HG03139 (cell line): Measurements from ENCODE around the gene KIF26B.
"Not testable (repeated sequence)": the region's sequence is repeated elsewhere in the genome, so short reads cannot be mapped to it uniquely, and the experiment has no call there.

ENCODE experiments used
- ATAC-seq: cut with Tn5 transposase; IDR thresholded peaks from one replicate; pipeline ENCODE4 v1.9.1; 2021; ENCODE audit not compliant: unreplicated experiment

The KIF26B gene

DNA sequence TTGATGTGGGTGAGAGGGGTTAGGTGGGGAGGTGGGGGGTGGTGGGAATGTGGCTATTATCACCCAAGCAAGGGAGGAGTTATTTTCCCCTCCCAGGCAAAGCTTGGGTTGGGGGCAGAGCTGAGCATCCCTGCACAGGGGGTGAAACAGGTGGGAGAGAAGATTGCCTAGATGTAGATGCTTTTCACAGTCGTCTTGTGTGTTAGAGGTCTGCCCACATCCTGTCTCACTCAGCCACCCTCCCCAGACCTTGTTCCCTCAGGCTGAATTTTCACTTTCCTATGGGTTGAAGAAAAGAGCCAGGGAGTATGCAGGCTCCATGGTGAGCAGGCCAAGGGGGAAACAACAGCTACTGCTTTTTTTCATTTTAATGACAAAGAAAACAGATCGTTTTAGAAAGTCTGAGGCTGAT is 223.5 kb downstream of the KIF26B start:
- ATAC-seq, result no peak

DNA sequence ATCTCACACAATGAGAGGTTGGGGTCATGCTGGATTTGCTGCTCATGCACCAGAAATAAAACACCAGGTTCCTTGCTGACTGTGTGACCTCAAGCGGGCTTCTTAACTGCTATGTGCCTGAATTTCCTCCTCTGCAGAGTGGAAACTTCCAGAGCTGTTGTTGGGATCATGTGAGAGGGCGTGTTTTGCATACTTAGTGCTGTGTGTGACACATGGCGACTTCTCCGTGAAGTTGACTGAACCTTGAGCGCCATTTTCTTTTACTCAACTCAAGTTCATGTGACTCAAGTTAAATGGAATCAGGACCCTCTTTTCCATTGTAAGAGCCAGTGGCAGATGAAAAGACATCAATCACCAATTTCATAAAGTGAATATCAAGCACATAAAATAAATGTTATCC is 224.0 kb downstream of the KIF26B start:
- ATAC-seq, result no peak

DNA sequence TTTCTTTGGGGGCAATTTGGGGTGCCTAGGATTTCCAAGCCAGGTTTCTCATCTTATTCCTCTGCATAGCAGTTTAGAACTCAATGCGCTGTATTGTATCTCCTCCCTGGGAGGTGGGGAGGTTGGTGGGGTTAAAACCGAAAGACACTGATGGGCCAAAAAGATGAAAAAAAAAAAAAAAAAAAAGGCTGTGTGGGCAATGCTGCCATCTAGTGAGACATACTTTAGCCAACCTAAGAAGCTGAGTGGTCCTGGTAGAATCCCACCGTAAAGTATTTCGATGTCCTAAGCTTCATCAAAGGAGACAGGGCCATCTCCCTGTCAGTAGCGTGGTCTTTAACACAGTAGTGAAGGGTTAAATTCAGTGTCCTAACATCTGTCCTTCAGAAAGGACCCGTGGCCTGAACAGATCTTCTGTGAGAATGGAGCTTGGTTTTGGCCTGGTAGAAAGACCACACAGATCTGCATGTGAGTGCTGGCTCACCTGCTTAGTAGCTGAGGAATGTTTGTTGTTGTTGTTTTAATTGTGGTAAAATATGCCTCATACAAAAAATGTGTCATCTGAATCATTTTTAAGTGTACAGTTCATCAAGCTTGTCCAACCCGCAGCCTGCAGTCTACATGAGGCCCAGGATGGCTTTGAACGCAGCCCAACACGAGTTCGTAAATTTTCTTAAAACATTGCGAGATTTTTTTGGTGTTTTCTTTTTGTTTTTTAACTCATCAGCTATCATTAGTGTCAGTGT is 226.2 kb downstream of the KIF26B start:
- no peak for ATAC-seq

DNA sequence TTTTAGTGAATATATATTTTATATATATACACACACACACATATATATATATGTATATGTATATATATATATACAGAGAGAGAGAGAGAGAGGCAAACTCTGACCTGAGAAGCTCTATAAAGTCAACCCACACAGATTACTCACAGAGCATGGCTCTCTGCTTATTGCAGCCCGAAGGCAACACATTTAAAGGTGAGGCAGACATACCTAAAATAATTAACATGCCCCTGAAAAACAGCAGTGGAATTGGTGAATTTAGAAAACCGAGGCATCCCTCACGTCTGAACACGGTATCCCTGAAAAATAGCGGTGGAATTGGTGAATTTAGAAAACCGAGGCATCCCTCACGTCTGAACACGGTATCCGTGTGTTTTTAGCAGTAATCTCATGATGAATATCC is 228.2 kb downstream of the KIF26B start:
- no peak for ATAC-seq

- ATAC-seq, result no peak
Measured at GRCh38 chr1:245383396-245384330, 228.9 kb downstream of the KIF26B start.

GRCh38 chr1:245386297-245386971 is 231.6 kb downstream of the KIF26B start:
- ATAC-seq, result no peak

DNA sequence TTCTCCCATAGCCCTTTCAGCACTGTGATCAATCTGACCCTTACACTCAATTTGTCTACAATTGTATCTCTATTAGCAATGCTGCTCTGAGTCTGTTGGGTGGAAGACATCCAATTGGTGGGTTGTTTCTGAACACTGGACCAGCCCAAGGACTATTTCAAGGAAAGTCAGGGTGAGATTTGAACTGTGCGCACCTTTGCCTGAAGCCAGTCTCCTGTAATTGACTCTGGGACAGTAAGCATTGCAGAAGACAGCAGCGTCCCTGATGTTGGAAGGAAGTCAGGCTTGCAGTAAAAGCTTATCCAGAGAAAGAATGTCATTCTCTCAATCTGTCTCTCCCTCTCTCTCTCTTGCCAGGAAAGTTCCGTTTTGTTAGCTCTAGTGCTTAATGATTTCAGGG is 233.9 kb downstream of the KIF26B start:
- ATAC-seq, result no peak

- ATAC-seq, result no peak
Measured at GRCh38 chr1:245389873-245390272, 235.1 kb downstream of the KIF26B start.

DNA sequence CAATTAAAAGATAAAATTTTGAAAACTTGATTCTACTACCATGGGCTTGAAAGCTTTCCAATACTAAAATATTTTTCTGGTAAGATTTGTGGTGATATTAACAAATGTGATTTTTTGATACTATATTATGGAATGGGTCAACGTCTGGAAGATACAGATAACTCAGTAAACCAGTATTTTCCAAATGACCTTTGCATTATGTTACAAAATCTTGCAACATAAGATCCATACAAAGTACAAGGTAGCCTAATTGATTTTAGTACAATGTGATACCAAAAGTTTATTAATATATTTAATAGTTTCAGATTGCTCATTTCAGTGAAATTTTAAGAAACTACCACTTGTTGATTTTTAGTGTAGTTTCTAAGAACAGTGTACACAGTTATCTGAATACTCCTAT is 236.2 kb downstream of the KIF26B start:
- no peak for ATAC-seq

DNA sequence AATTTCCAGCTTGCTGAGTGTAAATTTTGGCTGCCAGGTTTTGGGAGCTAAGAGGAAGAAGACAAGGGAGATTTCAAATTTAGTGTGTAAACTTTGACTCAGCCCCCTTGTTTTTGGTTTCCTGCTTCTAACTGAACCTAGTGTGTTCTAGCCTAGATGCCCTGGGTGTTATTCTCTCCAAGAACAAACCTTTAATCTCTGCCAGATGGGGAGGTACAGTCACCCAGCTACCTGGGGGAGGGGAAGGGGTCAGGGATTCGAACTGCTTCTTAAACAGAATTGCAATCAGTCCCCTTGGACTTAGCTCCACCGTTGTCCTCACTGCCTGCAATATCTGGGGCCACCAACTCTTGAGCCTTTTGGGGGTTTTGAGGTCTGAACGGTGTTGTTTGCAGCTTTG is 238.9 kb downstream of the KIF26B start:
- ATAC-seq, result no peak

DNA sequence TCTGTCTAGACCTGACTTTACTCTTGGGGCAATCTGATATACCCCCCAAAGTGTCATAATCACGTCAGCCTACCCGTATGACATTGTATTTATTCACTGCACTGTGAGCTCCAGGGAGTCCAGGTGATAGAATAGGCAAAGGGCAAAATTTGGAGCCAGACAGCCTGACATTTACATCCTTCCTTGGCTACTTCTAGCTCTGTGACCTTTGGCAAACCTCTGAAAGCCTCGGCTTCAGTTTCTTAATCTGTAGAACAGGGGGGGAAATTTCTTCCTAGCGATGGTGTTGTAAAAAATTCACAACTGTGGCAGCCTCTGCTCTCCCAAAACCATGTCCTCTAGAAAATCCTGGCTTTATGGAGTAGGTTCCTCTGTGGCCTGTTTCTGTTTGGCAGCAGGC is 240.9 kb downstream of the KIF26B start:
- ATAC-seq, result no peak

DNA sequence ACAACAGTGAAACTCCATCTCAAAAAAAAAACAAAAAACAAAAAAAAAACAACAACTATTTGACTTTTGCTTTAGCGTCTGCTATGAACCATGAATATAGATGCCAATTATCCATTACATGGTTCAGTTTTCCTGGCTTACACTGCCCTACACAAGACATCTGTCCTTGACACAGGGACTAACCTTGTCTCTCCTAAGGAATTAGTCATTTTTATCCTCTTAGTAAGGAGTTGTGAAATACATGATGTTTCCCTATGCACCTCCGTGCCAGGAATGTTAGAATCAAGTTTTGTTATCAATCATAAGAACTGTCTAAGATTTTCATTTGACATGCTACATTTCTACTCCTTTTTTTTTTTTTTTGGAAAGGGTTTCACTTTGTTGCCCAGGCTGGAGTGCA is 241.8 kb downstream of the KIF26B start:
- no peak for ATAC-seq

GRCh38 chr1:245397771-245398170 is 243.0 kb downstream of the KIF26B start:
- ATAC-seq, result no peak

DNA sequence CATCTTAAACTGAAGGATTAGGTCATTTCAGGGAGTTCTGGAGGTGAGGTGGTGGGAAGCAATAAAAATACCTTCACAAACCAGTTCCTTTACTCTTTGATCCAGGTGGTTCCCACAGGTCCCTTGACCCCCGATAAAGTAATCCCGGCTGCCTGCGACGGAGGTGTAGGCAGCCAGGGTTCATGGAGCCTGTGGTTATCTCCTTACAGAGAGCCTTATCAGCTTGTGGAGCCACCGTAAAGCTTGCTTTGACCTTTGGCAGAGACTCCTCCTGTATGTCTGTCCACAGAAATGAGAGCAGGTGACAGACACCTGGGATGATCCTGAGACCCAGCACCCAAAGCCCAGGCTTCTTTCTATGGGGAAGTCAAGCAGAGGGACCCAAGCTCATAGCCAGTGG is 243.4 kb downstream of the KIF26B start:
- ATAC-seq, result no peak

DNA sequence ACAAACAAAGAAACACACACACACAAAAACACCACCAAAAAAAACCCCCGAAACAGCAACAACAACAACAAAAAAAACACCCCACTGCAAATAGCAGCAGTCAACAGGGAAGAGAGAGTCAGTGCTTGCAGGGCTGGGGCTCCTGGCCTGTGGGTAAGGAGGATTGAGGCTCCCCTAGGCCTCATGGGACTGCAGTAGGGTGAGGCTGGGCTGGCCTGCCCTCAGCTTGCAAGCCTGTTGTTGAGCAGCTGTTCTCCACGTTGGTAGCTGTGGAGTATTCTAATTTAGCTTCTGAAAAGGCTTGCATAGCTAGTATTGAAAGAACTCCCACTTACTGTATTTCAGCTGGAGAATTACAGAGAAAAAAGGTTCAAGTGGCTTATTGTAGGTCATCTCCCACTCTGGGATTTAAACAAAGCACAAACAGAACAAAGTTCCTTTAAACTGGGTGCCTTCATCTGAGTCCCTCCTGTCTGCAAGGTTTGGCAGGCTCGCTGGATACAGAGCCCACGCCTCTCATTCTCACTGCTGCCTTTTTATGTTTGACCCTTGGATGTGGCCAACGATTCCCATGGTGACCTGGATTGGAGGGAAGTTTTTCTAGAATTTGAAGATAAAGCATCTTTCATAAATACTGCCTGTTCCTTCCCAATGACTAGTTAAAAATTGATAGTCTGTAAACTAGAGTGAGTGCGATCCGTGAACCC is 247.2 kb downstream of the KIF26B start:
- no peak for ATAC-seq

- ATAC-seq, result not testable (repeated sequence)
Measured at GRCh38 chr1:245402998-245403397, 248.2 kb downstream of the KIF26B start.

- ATAC-seq, result no peak
Measured at GRCh38 chr1:245404527-245404926, 249.7 kb downstream of the KIF26B start.

DNA sequence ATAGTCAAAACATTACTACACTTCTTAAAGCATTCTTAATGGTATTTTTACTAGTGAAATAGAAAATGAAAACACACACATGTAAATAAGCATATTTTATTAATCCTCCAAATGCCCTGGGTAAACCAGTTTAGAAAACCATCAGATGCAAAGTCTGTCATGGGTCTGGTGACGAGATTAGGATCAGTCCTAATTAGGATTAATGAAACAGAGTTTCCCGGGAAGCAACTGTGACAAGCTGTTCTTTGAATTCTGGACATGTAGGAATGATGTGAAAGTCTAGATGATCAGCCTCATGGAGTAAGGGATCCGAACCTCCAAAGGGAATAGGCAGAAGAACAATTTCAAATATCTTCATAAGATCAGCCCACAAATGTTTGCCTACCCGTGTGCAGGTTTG is 250.2 kb downstream of the KIF26B start:
- no peak for ATAC-seq

- no peak for ATAC-seq
Measured at GRCh38 chr1:245406426-245406825, 251.6 kb downstream of the KIF26B start.

- ATAC-seq, result no peak
Measured at GRCh38 chr1:245407983-245408382, 253.2 kb downstream of the KIF26B start.
